HepG2 (cell line): ENCODE data around the gene ZNF627. TPM values are rescaled to one million over a fixed set of nuclear protein-coding genes. Genes with fewer than 3 reads are reported as not detected.

Source experiments
- CCDC6 ChIP-seq: sonication (generic); formaldehyde crosslinking; IDR thresholded peaks from 2 replicates; pipeline ENCODE4 v1.8.1; 2022; ENCODE audit warnings: mild to moderate bottlenecking, missing genetic modification reagents, moderate library complexity
- CTCF ChIP-seq: sonication (generic); formaldehyde crosslinking; IDR thresholded peaks from 2 replicates; pipeline ENCODE4 v1.5.0; 2020; ENCODE audit warnings: mild to moderate bottlenecking, missing genetic modification reagents, moderate library complexity
- HMGXB4 ChIP-seq, 2 experiments: sonication (generic) in 1 of 2; formaldehyde crosslinking in 1 of 2; IDR thresholded peaks; 2 replicates each; pipeline versions ENCODE4 v1.4.0 to v1.6.1; 2018 to 2020; ENCODE audit warnings: missing genetic modification reagents in 2 of 2, borderline replicate concordance in 1 of 2, low read depth in 1 of 2, mild to moderate bottlenecking in 1 of 2, missing biosample characterization in 1 of 2
- MEF2D ChIP-seq: sonication (generic); formaldehyde crosslinking; IDR thresholded peaks from 2 replicates; pipeline ENCODE4 v1.5.1; 2020; ENCODE audit warnings: mild to moderate bottlenecking, missing genetic modification reagents
- NFKBIZ ChIP-seq: IDR thresholded peaks from 2 replicates; pipeline ENCODE4 v1.6.1; 2018; ENCODE audit warnings: missing genetic modification reagents, missing compliant biosample characterization
- RAD21 ChIP-seq: fragments of 450-650 bp; formaldehyde crosslinking; IDR thresholded peaks from 2 replicates; pipeline ENCODE4 v1.5.0; 2020; ENCODE audit warnings: mild to moderate bottlenecking
- SMC3 ChIP-seq: IDR thresholded peaks from 2 replicates; pipeline ENCODE4 v1.6.1; 2011; ENCODE audit warnings: low read length, improper control_type of control experiment
- TRAFD1 ChIP-seq: sonication (generic); formaldehyde crosslinking; IDR thresholded peaks from 2 replicates; pipeline ENCODE4 v1.5.1; 2020; ENCODE audit warnings: missing genetic modification reagents, mild to moderate bottlenecking, borderline replicate concordance
- ZFP36 ChIP-seq: fragments of 150-350 bp; IDR thresholded peaks from 2 replicates; pipeline ENCODE4 v1.6.1; 2018; ENCODE audit warnings: borderline replicate concordance, low read length, low read depth; ENCODE audit not compliant: partially characterized antibody
- ZNF333 ChIP-seq: sonication (generic); formaldehyde crosslinking; IDR thresholded peaks from 2 replicates; pipeline ENCODE4 v1.4.0; 2020; ENCODE audit warnings: mild to moderate bottlenecking, missing genetic modification reagents, borderline replicate concordance
- ZNF335 ChIP-seq: sonication (generic); formaldehyde crosslinking; IDR thresholded peaks from 2 replicates; pipeline ENCODE4 v1.4.0; 2020; ENCODE audit warnings: missing genetic modification reagents
- ZNF709 ChIP-seq: sonication (generic); formaldehyde crosslinking; IDR thresholded peaks from 2 replicates; pipeline ENCODE4 v1.5.0; 2020; ENCODE audit warnings: mild to moderate bottlenecking, missing genetic modification reagents
- polyA plus RNA-seq, 8 experiments: library from polyadenylated mRNA; depleted of rRNA in 3 of 8; stranded (reverse) in 7 of 8; unstranded in 1 of 8; fragments of >200 nt; fragmentation: Illumina TruSeq in 4 of 8; extraction: Trizol in 4 of 8; gene quantifications; 2 replicates each; pipeline versions ENCODE4 v1.2.1 to v1.2.3, GENCODE V29; 2011 to 2016; ENCODE audit warnings: low read depth in 4 of 8, missing spikeins in 1 of 8, mixed read lengths in 1 of 8; ENCODE audit not compliant: insufficient read depth in 1 of 8
- total RNA-seq, 5 experiments: library from RNA; depleted of rRNA; stranded (reverse); fragments of >200 nt; fragmentation: Illumina TruSeq; extraction: Trizol; gene quantifications; 2 replicates each; pipeline ENCODE4 v1.2.3, GENCODE V29; 2016; ENCODE audit warnings: low read depth in 1 of 5
- TF ChIP-seq, protein P1 (sequence below): sonication (generic); formaldehyde crosslinking; IDR thresholded peaks from 2 replicates; pipeline ENCODE4 v1.8.1; 2023; ENCODE audit warnings: missing genetic modification reagents, mild to moderate bottlenecking, borderline replicate concordance
- TF ChIP-seq, protein P2 (sequence below): IDR thresholded peaks from 2 replicates; pipeline ENCODE4 v1.6.1; 2016
- TF ChIP-seq, protein P3 (sequence below): sonication (generic); formaldehyde crosslinking; IDR thresholded peaks from 2 replicates; pipeline ENCODE4 v1.8.1; 2023; ENCODE audit warnings: mild to moderate bottlenecking, missing genetic modification reagents

Gene ZNF627
- total and polyA plus RNA-seq, 2 of the 13 experiments (the other 11 are each of a cell fraction or from before 2014, with no cell fraction given) = 4.2 to 12.7 TPM

GRCh38 chr19:11560404-11561051 lies 36.8 kb upstream of the ZNF627 start (continued):
- no peak for TF ChIP-seq ZFP36
- no peak for TF ChIP-seq TRAFD1 (CRISPR knock-in tag)
- no peak for TF ChIP-seq NFKBIZ (CRISPR knock-in tag)
- no peak for TF ChIP-seq ZNF333 (CRISPR knock-in tag)
- no peak for TF ChIP-seq ZNF335
- TF ChIP-seq, protein P1, sequence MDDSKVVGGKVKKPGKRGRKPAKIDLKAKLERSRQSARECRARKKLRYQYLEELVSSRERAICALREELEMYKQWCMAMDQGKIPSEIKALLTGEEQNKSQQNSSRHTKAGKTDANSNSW = no peak
- TF ChIP-seq SMC3 = peak; percentile 54; the same call in 1 of the 2 replicates
- TF ChIP-seq, protein P2, sequence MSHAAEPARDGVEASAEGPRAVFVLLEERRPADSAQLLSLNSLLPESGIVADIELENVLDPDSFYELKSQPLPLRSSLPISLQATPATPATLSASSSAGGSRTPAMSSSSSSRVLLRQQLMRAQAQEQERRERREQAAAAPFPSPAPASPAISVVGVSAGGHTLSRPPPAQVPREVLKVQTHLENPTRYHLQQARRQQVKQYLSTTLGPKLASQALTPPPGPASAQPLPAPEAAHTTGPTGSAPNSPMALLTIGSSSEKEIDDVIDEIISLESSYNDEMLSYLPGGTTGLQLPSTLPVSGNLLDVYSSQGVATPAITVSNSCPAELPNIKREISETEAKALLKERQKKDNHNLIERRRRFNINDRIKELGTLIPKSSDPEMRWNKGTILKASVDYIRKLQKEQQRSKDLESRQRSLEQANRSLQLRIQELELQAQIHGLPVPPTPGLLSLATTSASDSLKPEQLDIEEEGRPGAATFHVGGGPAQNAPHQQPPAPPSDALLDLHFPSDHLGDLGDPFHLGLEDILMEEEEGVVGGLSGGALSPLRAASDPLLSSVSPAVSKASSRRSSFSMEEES (CRISPR knock-in tag) = no peak
- TF ChIP-seq RAD21 = peak; percentile 51; the same call in 1 of the 2 replicates
- peak; percentile 82 for TF ChIP-seq CTCF (CRISPR knock-in tag)
- TF ChIP-seq MEF2D (CRISPR knock-in tag) = 0 out of 2 replicates have a peak, but pooled peaks have one; percentile 16
- no peak for TF ChIP-seq CCDC6 (CRISPR knock-in tag)
- TF ChIP-seq, protein P3, sequence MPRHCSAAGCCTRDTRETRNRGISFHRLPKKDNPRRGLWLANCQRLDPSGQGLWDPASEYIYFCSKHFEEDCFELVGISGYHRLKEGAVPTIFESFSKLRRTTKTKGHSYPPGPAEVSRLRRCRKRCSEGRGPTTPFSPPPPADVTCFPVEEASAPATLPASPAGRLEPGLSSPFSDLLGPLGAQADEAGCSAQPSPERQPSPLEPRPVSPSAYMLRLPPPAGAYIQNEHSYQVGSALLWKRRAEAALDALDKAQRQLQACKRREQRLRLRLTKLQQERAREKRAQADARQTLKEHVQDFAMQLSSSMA (CRISPR knock-in tag) = no peak
- 0 out of 4 replicates have a peak, but pooled peaks of 1 of the 2 experiments have one; percentile 30 for TF ChIP-seq HMGXB4 (CRISPR knock-in tag; IDR thresholded peaks at IDR 0.05; ENCODE audit: borderline replicate concordance in 1 of 2, low read depth in 1 of 2)
- TF ChIP-seq ZNF709 (CRISPR knock-in tag) = no peak
